NT2/D1 (cell line): ENCODE data around the gene ATP6V0C.

ENCODE experiments used
- DNase-seq: peaks from one replicate; pipeline ENCODE4 v3.0.0-alpha.2; 2011; ENCODE audit warnings: low read depth, low spot score
- H3K27me3 ChIP-seq: 2 replicates; pipeline ENCODE4 v1.6.0; 2011; ENCODE audit warnings: mild to moderate bottlenecking; ENCODE audit not compliant: insufficient read length, insufficient read depth
- H3K36me3 ChIP-seq: 2 replicates; pipeline ENCODE4 v1.6.1; 2011; ENCODE audit warnings: mild to moderate bottlenecking, low read length, mixed read lengths; ENCODE audit not compliant: insufficient read depth, insufficient read length
- H3K4me1 ChIP-seq: 2 replicates; pipeline ENCODE4 v1.5.1; 2011; ENCODE audit not compliant: insufficient read depth, insufficient read length
- H3K4me3 ChIP-seq: 2 replicates; pipeline ENCODE4 v1.5.1; 2011; ENCODE audit warnings: low read depth; ENCODE audit not compliant: insufficient read length
- H3K9ac ChIP-seq: 2 replicates; pipeline ENCODE4 v1.6.0; 2011; ENCODE audit warnings: low read depth; ENCODE audit not compliant: insufficient read length
- H3K9me3 ChIP-seq: 2 replicates; pipeline ENCODE4 v1.5.1; 2011; ENCODE audit warnings: mild to moderate bottlenecking, low read length; ENCODE audit not compliant: insufficient read depth
- SUZ12 ChIP-seq: IDR thresholded peaks from 2 replicates; pipeline ENCODE4 v1.6.1; 2011; ENCODE audit not compliant: insufficient read length, insufficient read depth; ENCODE audit errors: extremely low read depth
- YY1 ChIP-seq: IDR thresholded peaks from 2 replicates; pipeline ENCODE4 v1.6.1; 2011; ENCODE audit not compliant: insufficient read length, insufficient read depth
- ZNF274 ChIP-seq: IDR thresholded peaks from 2 replicates; pipeline ENCODE4 v1.6.1; 2011; ENCODE audit warnings: mild to moderate bottlenecking, low read depth, low read length

The ATP6V0C gene

GRCh38 chr16:2513405-2514332, at the start of gene ATP6V0C:
Gene ATP6V0C, plus strand, starts transcription at chr16:2513952. Its CDS starts 152 bp downstream, at chr16:2514104.
- H3K4me3 ChIP-seq = peak within 1 kb of the TSS; percentile 91
- H3K9ac ChIP-seq = peak within 1 kb of the TSS; percentile 96
- H3K9me3 ChIP-seq = no peaks in the 10 kb centered on the region
- TF ChIP-seq ZNF274 (no peak), YY1 (peak; percentile 83)
- H3K27me3 ChIP-seq = no peaks in the 10 kb centered on the region
- peak; percentile 84 for DNase-seq
- H3K36me3 ChIP-seq = peaks cover 26% of the 10 kb centered on the region
- peaks cover 31% of the 10 kb centered on the region for H3K4me1 ChIP-seq

DNA sequence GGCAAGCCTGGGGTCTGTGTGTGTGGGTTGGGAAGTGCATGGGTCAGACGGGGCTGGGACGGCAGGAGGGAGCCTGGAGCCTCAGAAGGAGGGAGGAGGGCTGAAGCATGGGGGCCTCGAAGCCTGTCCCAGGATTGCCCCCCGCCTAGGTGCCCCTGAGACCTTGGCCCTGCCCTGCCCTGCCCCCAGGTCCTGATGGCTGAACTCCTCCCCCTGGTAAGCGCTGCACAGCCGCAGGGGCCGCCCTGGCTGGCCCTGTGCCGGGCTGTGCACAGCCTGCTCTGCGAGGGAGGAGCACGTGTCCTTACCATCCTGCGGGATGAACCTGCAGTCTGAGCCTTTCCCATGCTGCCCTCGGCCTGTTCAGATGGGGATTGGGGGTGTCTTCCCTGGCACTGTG, 49.4 kb upstream of the ATP6V0C start:
- DNase-seq = no peak
- Histone ChIP-seq H3K9me3 (no peaks in the 10 kb centered on the region), H3K27me3 (no peaks in the 10 kb centered on the region), H3K36me3 (peaks cover 44% of the 10 kb centered on the region), H3K9ac (peak overlapping the region; percentile 24), H3K4me1 (peaks cover 41% of the 10 kb centered on the region), H3K4me3 (no peak overlapping the region)
- no peak for TF ChIP-seq YY1
- TF ChIP-seq ZNF274 = no peak
- TF ChIP-seq SUZ12 = no peak

DNA sequence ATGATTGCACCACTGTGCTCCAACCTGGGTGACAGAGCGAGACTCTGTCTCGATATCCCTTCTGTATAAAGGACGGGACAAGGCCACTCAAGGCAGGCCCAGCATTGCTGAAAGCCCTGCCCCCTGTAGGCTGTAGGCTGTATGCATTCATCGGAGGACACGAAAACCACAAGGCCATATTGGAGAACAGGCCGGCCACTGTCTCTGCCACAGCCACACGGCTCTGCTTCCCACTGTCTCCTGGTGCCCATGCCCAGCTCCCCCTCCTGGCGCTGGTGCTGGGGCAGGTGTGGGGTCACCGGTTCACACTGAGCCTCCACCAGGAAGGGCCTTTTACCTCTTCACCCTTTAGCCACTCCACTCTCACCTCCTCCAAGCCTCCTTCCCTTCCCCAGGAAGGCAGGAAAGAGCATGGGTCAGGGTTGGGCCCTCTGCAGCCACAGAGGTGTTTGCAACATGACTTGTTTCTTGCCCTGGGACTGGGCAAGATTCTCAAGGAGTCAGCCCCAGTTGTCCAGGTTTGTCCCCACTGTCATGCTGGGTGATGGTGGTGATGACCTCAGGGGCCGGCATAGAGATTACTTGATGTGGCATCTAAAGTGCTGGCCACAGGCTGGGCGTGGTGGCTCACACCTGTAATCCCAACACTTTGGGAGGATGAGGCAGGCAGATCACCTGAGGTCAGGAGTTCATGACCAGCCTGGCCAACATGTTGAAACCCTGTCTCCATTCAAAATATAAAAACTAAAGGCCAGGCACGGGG, 47.9 kb upstream of the ATP6V0C start:
- DNase-seq = no peak
- Histone ChIP-seq H3K36me3 (peaks cover 42% of the 10 kb centered on the region), H3K27me3 (peaks cover 6% of the 10 kb centered on the region), H3K4me3 (no peak overlapping the region), H3K4me1 (peaks cover 49% of the 10 kb centered on the region), H3K9me3 (no peaks in the 10 kb centered on the region), H3K9ac (peak overlapping the region; percentile 3)
- no peak for TF ChIP-seq SUZ12
- no peak for TF ChIP-seq ZNF274
- TF ChIP-seq YY1 = no peak

GRCh38 chr16:2466667-2467527, 46.9 kb upstream of the ATP6V0C start:
- Histone ChIP-seq H3K9me3 (no peaks in the 10 kb centered on the region), H3K9ac (peak overlapping the region; percentile 71), H3K4me1 (peaks cover 45% of the 10 kb centered on the region), H3K4me3 (peak overlapping the region; percentile 18), H3K27me3 (peaks cover 7% of the 10 kb centered on the region), H3K36me3 (peaks cover 32% of the 10 kb centered on the region)
- no peak for DNase-seq
- TF ChIP-seq YY1 (no peak), ZNF274 (no peak), SUZ12 (no peak)

DNA sequence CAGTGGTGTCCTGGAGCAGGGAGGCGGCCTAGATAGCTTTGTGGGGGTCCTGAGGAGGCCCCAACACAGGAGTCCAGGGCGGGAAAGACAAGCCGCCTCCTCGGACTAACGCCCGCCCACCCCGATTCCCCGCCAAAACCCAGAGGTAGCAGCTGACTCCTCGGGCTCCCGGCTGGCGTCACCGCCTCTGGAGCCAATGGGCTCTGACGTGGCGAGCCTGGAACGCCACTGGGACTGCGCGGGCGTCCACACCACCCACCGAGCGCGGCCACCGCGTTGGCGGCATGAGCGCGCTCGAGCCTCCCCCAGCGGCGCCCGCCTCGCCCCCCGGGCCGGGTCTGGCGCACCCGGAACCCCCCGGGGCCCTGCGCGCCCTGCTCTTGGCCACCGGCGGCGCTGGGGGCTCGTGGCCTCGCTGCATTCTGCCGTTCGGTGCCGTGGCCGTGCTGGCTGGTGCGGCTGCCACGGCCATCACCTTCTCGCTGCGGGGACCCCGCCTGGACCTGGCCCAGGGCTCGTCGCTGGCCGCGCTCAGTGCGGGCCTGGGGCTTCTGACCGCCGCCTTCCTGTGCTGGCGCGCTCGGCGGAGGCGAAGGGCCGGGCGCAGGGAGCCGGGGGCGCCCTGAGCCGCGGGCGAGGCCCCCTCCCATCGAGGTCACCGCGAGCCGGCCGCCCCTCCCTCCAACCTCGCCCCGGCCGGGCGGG, 46.1 kb upstream of the ATP6V0C start:
- Histone ChIP-seq H3K27me3 (peaks cover 14% of the 10 kb centered on the region), H3K4me1 (peaks cover 48% of the 10 kb centered on the region), H3K9ac (peak overlapping the region; percentile 95), H3K9me3 (no peaks in the 10 kb centered on the region), H3K36me3 (peaks cover 24% of the 10 kb centered on the region), H3K4me3 (peak overlapping the region; percentile 49)
- TF ChIP-seq SUZ12 (no peak), YY1 (no peak), ZNF274 (no peak)
- DNase-seq = no peak

DNA sequence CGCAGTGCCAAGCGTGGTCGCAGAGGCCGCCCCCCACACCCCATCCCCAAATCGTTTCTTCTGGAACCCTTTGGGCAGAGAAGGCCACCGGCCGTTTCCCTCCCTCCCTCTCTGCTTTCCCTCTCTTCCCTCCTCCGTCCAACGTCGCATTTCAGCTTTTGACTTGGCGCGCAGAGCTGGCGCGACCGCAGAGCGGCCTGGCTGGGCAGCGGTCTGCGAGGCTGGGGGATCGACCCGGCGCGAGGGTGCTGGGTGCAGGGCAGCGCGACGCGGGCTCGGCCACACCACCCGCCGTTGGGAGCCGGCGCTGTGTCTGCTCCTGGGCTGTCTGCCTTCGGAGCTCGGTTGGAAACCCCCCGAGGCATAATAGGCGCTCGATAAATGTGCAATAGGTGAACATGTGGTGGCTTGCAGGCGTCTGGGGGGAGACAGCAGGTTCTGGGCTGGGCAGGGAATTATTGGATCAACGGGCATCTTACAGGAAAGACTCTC, 45.5 kb upstream of the ATP6V0C start:
- Histone ChIP-seq H3K36me3 (peaks cover 22% of the 10 kb centered on the region), H3K4me1 (peaks cover 52% of the 10 kb centered on the region), H3K27me3 (peaks cover 18% of the 10 kb centered on the region), H3K9me3 (no peaks in the 10 kb centered on the region), H3K4me3 (peak overlapping the region; percentile 49), H3K9ac (peak overlapping the region; percentile 95)
- DNase-seq = no peak
- TF ChIP-seq YY1 (no peak), ZNF274 (no peak), SUZ12 (no peak)
